ENCODE results near the gene CFAP58. TPM values are rescaled to one million over a fixed set of nuclear protein-coding genes. Genes with fewer than 3 reads are reported as not detected.

Gene CFAP58
- total RNA-seq, 2 donors from 2014 or later = 1.3 to 1.5 TPM

Other genes with a start within 250 kb of the CFAP58 start
- 10 to 100 TPM; 14.8 to 19.4 TPM for gene SFR1, start 231.7 kb upstream of the CFAP58 start, total RNA-seq
- gene CFAP43, start 121.5 kb upstream of the CFAP58 start, total RNA-seq = under 1 TPM in 1 of 2 donors, not detected in 1; 0.19 TPM
- 100 to 1,000 TPM; 232 to 431 TPM for gene GSTO1, start 98.9 kb upstream of the CFAP58 start, total RNA-seq
- 1 to 10 TPM; 1.4 to 1.6 TPM for gene GSTO2, start 84.6 kb upstream of the CFAP58 start, total RNA-seq
- 10 to 100 TPM; 19.6 to 26.1 TPM for gene ITPRIP, start 15.4 kb upstream of the CFAP58 start, total RNA-seq